NCI-H526 (cell line): ENCODE results near the gene TRAPPC5.

Experiments used
- DNase-seq, 2 experiments: peaks; one replicate each; lab custom pipeline; 2025; lab: John Stamatoyannopoulos, UW

Gene TRAPPC5

GRCh38 chr19:7701049-7701653, 20.5 kb downstream of the TRAPPC5 start:
- DNase-seq = no peak

GRCh38 chr19:7701654-7702457, 21.2 kb downstream of the TRAPPC5 start, which contains the start of gene FCER2:
TSS of gene FCER2 (minus strand) at chr19:7702131. CDS start at chr19:7699760, 2,371 bp downstream.
- DNase-seq = no peak

DNA sequence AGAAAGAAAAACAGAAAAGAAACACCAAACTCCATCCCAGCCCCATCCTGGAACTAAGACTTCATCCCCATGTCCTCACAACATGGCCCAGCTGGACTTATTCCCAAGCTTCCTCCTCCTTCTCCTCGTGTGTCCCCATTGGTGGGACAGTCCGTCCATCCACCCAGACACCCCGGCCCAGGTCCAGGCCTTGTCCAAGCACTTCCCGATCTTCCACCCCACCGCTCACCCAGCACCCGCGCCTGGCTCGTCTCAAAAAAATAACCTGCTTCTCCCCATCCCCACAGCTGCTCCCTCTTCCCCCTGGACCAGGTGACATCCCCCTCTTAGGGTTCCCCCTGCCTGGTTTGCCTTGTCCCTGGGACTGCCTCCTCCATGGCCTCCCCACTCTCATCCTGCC, 22.7 kb downstream of the TRAPPC5 start:
- DNase-seq = no peak

GRCh38 chr19:7704280-7705060, 23.8 kb downstream of the TRAPPC5 start:
- no peak for DNase-seq

- DNase-seq = no peak
Measured at GRCh38 chr19:7705387-7706187, 25.0 kb downstream of the TRAPPC5 start.

DNA sequence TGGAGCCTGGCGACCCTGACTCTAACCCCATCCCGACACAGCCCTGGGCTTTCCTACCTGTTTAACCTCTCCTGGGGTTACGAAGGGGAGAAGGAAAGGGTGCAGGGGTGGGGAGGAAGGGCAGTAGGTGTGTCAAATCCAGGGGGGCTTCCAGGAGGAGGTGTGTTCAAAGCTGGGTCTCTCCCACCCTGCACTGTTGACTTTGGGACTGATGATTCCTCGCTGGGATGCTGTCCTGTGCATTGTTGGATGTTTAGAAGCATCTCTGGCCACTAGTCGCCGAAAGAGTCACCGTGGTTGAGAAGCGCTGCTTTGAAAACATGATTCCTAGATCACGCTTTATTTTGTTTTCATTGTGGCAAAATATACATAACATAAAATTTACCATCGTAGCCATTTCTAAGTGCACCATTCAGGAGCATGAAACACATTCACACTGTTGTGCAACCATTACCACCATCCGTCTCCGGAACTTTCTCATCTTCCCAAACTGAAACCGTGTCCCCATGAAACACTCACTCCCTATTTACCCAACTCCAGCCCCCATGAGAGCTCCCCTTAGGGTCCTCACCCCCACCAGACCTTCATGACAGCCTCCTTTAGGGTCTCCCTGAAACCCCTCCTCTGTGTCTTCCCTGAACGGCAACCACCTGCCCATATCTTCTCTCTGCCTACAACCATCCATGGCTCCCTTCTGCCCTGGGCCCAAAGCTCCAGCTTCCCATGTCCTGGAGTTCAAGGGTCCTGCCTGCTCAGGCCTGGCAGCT, 25.7 kb downstream of the TRAPPC5 start:
- DNase-seq = no peak

GRCh38 chr19:7706955-7707456, 26.4 kb downstream of the TRAPPC5 start:
- no peak for DNase-seq

- DNase-seq = no peak
Measured at GRCh38 chr19:7709932-7710460, 29.4 kb downstream of the TRAPPC5 start.

GRCh38 chr19:7710616-7711015, 30.0 kb downstream of the TRAPPC5 start:
- DNase-seq = no peak

DNA sequence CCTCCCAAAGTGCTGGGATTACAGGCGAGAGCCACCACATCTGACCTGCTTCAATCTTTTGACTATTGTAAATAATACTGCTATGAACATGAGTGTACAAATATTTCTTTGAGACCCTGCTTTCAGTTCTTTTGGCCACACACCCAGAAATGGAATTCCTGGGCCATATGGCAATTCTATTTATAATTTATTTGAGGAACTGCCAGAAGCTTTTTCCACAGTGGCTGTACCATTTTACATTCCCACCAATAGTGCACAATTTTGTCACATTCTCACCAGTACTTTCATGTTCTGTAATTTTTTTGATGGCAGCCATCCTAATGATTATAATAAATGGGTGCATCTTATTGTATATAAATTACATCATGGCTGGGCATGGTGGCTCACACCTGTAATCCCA, 35.0 kb downstream of the TRAPPC5 start:
- DNase-seq = no peak

GRCh38 chr19:7716762-7717161, 36.1 kb downstream of the TRAPPC5 start:
- DNase-seq = no peak

GRCh38 chr19:7718668-7719067, 38.0 kb downstream of the TRAPPC5 start:
- no peak for DNase-seq

- no peak for DNase-seq
Measured at GRCh38 chr19:7720351-7720750, 39.7 kb downstream of the TRAPPC5 start.

DNA sequence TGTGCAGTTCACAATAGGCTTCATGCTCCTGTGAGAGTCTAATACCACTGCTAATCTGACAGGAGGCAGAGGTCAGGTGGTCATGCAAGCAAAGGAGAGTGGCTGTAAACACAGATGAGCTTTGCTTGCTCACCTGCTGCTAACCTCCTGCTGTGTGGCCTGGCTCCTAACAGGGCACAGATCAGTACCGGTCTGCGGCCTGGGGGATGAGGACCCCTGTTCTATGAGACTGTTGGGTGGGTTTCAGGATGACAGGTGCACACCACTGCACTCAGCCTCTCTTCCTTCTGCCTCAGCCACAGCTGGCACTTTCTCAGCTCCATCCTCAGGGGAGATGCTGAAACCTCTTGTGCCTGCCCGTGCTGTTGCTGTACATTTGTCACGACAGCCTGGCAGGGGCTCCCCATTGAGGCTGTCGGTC, 41.6 kb downstream of the TRAPPC5 start:
- DNase-seq = no peak

- no peak for DNase-seq
Measured at GRCh38 chr19:7725791-7726190, 45.2 kb downstream of the TRAPPC5 start.

GRCh38 chr19:7729211-7729610, 48.6 kb downstream of the TRAPPC5 start:
- no peak for DNase-seq

DNA sequence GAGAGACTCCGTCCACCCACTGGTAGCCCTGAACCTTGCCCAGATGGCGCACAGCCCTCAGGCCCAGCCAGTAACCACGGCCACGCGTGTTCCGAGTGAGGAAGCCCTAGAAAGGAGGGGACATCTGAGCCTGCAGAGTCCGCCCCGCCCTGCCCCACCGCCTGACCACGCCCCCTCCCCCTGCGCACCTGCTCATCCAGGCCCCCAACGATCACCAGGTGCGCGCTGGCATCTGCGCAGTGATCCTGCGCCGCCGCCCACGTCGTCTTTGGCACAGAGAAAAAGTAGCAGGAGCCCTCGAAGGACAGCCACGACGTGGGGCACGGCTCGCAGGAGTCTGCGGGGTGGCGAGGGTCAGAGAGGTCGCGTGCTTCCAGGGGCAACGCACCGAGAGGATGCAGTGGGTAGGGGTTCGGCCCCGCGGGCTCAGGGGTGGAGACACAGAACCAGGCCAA, 49.2 kb downstream of the TRAPPC5 start:
- peak in 1 of 2 experiments; percentile 6 for DNase-seq

GRCh38 chr19:7730286-7731217, 49.9 kb downstream of the TRAPPC5 start:
- DNase-seq = no peak

GRCh38 chr19:7731218-7731595, 50.6 kb downstream of the TRAPPC5 start:
- DNase-seq = no peak
